NCI-H1436 treated with DMSO at 0.1 percent for 48 hours (cell line): Measurements from ENCODE around the gene AHRR.

Experiments
- DNase-seq: peaks from one replicate; lab custom pipeline; 2025; lab: John Stamatoyannopoulos, UW

Gene AHRR

GRCh38 chr5:416636-416960 lies 95.1 kb downstream of the AHRR start:
- no peak for DNase-seq

GRCh38 chr5:417301-418161 lies 96.0 kb downstream of the AHRR start:
- no peak for DNase-seq

- no peak for DNase-seq
These were observed 96.9 kb downstream of the AHRR start for GRCh38 chr5:418162-419121.

DNA sequence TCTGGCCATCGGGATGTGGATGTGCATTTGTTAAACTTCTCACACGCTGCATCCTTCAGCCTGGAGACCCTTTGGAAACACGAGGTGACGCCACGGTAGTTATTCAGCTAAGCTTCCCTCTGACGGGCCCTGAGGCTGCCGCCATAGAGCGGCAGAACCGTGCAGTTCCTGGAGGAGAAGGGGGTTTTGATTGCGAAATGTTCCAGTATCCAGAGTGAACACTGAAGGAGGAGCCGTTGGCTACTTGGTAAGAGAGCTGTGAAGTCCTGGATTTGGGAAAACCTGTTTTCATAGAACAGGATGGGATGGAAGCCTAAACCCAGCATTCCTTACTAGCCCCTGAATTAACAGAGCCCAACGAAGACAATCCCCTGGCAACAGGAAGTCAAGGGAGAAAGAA lies 98.5 kb downstream of the AHRR start:
- DNase-seq = no peak

GRCh38 chr5:420632-421286 lies 99.2 kb downstream of the AHRR start:
- no peak for DNase-seq

- DNase-seq = no peak
These were observed 99.9 kb downstream of the AHRR start for GRCh38 chr5:421287-421880.

- DNase-seq = no peak
These were observed 100.4 kb downstream of the AHRR start for GRCh38 chr5:421901-422300.

- no peak for DNase-seq
These were observed 101.1 kb downstream of the AHRR start for GRCh38 chr5:422323-423232.

DNA sequence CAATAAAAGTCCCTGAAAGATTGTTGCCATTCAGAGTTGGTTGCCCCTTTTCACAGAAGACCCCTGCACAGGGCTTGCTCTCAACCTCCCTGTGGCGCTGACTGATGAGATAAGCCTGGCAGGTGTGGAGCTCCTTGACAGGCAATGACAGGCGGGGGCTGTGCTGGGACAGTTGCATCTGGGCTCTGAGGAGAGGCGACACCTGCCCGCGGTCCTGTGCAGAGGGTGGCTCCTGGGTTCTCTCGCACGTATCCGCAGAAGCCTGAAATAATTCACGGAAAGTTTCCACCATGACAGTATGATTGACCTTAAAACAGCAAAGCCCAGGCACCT lies 101.7 kb downstream of the AHRR start:
- DNase-seq = no peak

DNA sequence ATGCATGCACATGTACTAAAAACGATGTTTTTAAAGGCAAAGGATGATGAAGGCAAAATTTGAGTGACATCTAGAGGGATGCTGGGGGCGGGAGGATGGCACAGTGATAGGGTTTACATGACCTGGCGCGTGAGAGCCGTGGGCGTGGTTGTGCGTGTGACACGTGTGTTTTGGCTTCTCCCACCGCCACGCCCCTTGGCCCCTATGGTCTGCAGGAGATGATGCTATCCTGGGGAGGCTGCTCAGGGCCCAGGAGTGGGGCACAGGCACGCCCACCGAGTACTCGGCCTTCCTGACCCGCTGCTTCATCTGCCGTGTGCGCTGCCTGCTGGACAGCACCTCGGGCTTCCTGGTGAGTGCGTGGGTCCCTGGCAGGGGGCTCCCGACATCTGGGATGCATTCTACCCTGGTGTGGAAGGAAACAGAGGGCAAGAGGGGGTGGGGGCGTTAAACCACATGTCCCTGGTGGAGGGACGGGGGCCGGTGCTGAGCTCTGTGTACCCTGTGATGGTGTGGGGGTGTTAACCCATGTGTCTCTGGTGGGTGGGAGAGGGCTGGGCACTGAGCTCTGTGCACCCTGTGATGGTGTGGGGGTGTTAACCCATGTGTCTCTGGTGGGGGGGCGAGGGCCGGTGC lies 102.2 kb downstream of the AHRR start:
- DNase-seq = no peak

- no peak for DNase-seq
These were observed 103.0 kb downstream of the AHRR start for GRCh38 chr5:424301-425110.

GRCh38 chr5:425714-426113 lies 104.2 kb downstream of the AHRR start:
- DNase-seq = no peak

DNA sequence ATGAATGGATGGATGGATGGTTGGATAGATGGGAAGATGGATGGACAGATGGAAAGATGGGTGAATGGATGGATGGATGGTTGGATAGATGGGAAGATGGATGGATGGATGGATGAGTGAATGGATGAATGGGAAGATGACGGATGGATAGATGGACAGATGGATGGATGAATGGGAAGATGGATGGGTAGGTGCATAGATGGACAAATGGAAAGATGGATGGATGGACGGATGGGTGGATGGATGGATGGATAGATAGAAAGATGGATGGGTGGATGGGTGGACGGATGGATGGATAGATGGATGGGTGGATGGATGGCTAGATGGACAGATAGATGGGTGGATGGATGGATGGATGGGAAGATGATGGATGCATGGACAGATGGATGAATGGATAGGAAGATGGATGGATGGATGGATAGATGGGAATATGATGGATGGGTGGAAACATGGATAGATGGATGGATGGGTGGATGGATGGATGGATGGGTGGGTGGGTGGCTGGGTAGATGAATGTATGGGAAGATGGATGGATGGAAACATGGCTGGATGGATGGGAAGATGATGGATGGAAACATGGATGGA lies 105.0 kb downstream of the AHRR start:
- no peak for DNase-seq

- no peak for DNase-seq
These were observed 106.0 kb downstream of the AHRR start for GRCh38 chr5:427415-428087.

- DNase-seq = no peak
These were observed 106.7 kb downstream of the AHRR start for GRCh38 chr5:428219-428618.

GRCh38 chr5:428754-429452 lies 107.4 kb downstream of the AHRR start:
- DNase-seq = no peak

DNA sequence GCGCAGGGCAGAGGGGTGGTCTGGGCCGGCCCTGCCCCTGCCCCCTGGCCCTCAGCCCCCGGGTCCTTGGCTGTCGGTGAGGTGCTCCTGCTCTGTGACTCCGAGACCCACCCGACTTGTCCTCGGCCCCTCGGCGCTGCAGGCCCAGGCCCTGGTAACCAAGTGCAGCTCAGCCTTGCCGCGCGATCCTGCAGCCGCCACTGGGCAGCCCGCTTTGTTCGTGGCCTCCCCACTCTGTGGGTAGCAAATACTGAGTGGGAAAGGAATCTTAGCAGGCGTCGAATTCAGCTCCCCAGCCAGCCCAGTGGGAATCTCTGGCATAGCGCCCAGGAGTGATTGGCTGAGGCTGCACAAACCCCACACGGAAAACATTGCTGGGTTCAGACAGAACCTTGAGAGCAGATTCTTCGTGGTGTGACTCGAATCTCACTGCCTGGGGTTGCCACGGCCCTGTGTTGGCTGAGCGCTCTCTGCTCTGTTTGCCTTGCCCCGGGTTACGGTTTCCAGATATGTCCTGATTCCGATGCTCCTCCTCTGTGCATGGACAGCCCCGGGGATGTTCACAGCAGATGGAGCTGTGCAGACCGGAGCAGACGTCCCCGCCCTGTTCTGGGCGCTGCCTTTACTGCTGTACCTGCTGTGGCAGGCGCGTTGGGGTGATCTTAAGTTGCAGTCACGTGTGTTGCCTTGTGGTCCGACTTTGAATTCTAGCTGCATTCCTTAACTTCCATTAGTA lies 108.1 kb downstream of the AHRR start:
- no peak for DNase-seq
